HG02943 (cell line): ENCODE results near the gene CARMIL1.

Experiments
- ATAC-seq: cut with Tn5 transposase; IDR thresholded peaks from one replicate; pipeline ENCODE4 v1.9.1; 2021; ENCODE audit warnings: mild to moderate bottlenecking, low read depth, moderate library complexity; ENCODE audit not compliant: unreplicated experiment

The CARMIL1 gene

DNA sequence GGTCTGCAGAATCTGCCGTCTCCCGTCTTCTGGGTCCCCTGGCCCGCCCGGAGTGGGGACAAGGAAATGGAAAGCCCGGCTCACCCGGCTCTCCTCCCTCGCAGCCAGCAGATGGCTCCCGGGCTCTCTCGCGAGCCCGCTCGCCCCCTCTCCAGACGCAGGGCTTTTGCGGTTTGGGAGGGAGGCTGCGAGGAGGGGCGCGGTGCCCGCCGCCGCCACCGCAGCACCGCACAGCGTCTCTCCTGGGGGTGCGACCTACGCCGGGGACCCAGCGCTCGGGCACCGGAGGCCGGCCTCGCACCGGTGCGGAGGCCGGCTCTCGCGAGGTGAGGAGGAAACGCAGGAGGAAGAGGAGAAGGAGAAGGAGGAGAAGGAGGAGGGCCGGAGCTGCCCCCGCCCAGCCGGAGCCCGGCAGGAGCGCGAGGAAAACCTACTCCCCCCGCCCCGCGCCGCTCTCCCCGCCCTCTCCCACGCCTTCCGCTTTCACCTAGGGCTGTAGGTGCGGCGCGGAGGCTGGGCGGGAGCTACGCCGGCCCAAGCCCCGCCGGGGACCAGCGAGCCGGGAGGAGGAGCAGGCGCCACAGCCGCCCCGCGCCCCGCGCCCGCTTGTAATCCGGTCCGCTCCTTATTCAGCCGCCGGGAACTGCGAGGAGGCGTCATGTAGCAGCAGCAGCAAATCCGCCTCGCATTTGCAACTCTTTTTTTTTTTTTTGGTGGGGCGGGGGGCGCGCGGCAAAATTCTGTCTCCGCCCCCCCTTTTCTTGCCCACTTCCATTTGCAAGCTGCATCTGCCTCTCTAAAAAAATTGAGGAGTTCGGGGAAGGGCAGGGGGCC, at the start of gene CARMIL1:
TSS of gene CARMIL1 (plus strand) at position 461 of the 834 bp plus-strand sequence. CDS start 422 bp downstream, outside the sequence.
- ATAC-seq = peak; percentile 66

DNA sequence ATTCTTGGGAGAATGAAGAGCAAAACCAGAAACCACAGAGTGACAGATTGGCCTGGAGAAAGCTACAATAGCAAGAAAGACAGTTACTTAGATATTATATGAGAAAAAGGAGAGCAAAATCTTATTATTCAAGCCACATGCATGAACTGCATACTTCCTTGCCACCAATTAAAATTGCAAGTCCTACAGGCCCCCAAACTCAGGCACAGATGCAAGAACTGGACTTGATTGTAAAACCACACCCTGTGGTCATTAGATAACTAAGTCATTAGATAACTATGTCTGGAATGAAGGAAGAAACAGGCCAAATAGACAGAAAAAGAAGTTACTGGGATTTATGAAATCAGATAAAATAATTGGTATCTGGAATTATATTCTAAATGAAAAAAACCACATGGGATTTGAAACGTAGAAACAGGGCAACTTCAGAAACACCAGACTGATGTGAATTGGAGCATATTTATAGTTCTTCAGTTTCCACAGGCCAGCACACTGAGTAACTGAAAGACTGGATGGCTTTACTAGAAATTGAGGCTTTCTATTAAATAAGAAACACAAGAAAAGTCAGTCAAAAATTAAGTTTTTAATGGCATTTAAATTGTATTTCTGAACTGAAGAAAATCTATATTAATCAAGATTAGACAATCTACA, 49.4 kb upstream of the CARMIL1 start:
- no peak for ATAC-seq

DNA sequence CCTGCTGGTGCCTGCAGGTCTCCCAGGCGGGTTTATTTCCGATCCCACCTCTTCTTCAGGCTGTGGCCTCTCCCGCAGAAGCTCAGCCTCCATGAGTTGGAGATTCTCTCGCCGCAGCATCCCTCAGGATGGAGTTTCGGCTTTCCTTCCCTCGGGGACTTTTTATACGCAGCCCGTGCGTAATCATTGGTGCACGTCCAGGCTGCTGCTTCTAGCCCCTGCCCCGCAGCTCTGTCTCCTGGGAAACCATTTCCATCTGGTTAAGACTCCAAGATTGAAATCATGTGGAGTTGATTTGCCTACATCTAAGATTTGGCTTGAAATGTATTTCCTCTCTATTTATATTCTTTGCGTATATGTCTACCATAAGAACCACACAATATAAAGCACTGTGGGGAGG, 46.7 kb upstream of the CARMIL1 start:
- no peak for ATAC-seq

DNA sequence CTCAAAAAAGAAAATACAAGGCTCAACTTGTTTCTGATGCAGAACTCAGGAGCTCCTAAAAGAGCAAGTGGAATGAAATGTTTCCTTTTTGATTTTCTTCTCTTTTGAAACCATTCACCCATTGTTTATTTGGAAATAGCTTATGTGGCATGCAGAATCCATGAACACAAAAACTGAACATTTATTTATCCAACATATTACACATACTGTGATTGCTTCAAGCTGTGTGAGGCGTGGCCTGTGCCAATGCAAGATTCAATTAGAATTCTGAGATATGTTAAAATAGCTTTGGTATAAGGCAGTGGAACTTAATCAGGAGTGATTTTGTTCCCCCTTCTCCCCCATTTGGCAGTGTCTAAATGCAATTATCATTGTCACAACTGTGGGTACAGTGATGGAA, 45.9 kb upstream of the CARMIL1 start:
- ATAC-seq = no peak

DNA sequence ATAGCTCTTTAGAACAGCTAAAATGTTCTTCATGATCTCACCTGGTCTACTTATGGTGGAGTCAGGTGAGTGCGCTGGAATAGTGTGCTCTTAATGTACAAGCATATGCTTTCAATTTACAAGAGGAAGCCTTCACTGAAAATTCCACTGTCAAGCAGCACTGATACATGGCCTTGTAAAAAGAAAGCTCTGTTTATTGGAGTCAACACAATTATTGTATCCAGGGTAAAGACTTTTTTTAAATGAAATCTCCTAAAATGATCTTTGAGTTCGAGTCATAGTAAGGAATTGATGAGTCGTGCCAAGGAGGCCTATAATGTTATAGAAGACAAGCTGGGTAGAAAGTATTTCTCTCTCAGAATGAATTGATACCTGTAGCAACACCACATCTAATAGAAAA, 41.6 kb upstream of the CARMIL1 start:
- ATAC-seq = no peak

DNA sequence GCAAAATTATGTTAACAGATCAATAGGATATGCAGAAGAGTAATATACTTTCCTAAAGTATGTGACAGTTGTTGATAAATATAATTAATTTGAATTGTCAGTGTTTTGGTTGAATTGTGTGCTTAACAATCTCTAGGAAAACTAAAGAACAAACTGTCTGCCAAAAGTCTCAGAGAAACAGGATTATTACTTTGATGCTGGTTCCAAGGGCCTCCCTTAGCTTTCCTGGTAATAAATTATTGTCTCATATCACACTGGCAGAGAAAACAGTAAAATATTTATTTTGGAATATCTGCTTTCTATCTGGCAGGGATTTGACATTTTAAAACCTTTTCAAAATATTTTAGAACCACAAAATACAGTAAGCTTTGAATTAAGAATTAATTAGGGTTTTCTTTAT, 40.1 kb upstream of the CARMIL1 start:
- no peak for ATAC-seq

DNA sequence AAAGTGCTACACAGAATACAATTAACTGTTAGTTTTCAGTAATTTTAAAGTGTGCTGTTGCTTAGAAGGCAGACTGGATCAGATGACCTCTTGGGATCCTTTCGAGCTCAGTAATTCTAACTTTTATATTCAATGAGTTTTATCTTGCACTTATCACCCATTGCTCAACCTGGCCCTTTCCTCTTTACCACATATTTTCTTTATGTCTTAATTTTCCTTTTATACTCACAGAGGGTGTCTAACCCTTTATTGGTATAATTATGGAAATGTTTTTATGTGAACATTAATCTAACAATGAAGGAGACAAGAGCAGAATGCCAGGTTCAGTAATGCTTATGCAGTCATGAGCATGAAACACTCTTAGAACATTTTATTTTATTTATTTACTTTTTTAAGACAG, 39.7 kb upstream of the CARMIL1 start:
- no peak for ATAC-seq

DNA sequence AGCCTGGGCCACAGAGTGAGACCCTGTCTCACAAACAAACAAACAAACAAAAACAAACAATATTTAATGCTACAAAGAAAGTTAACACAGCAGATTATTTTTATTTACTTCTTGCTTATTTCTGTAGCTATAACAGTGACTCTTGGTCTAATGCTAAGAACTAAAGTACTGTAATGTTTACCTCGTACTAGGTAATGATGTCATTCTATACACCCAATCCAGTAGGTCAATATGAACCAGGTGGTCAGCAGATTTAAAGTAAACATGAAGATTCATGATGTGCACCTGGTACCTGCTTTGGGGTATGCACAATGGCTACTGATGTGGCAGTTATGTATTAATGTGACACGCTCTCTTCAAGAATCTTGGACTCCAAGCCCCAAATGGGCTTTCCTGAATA, 36.6 kb upstream of the CARMIL1 start:
- no peak for ATAC-seq

DNA sequence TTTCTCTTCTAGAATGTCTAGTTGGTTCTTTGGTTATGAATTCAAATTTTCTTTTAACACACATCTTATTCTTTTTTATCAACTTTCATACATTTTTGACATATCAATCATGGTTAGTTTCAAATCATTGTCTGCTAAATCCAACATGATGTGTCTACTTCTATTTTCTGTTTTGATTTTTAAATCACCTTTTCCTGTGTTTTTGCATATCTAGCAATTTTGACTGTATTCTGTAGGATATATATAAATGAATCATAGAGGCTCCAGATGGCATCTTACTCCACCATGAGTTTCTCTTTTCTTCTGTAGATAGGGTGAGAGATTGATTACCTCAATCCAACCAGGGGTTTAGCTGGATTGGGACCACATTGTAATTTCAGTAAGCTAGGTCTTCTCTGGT, 34.3 kb upstream of the CARMIL1 start:
- ATAC-seq = no peak

DNA sequence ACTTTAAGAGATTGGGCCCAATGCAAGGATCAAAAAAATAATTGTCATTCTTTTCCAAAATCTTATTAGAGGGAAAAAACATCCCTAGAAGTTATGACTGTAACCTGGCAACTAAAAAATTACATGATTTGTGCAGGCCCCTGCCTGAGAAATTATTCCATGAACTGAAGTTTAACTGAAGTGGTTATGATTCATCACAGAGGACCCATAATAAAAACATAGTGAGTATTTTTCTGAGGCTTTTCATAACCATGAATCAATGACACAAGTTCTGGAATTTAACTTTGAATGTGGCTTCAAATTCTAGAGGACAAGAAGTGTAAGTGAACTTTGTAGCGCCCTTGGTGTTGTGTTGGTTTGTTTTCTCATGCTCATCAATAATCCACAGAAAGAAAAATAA, 31.1 kb upstream of the CARMIL1 start:
- no peak for ATAC-seq

DNA sequence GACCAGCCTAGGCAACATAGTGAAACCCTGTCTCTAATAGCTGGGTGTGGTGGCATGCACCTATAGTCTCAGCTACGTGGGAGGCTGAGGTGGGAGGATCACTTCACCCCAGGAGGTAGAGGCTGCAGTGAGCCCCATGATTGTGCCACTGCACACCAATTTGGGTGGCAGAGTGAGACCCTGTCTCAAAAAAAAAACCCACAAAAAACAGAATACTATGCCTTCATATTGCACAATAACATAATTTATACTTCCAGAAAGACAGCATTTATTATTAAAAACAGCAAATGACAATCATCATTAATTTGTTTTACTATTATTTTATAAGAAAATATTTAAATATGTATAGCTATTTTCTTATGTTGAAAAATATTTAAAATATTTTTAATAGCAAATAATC, 30.0 kb upstream of the CARMIL1 start:
- ATAC-seq = no peak

DNA sequence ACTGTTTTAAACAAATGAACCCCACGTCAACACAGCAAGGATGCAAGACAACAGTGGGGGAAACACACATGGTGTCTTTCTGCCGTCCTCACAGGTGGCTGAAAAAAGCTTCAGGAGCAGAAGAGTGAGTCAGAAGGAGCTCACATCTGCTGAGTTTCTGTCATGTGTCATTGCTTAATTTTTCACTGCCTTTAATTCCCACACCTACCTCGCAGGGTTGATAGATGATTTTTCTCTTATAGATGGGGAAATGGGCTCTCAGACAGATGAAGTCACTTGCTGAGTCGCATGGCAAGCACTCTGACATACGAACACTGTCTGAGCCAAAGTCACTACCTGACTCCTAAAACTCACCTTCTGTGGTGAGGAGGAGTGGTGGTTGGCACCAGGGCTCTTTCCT, 28.3 kb upstream of the CARMIL1 start:
- no peak for ATAC-seq

DNA sequence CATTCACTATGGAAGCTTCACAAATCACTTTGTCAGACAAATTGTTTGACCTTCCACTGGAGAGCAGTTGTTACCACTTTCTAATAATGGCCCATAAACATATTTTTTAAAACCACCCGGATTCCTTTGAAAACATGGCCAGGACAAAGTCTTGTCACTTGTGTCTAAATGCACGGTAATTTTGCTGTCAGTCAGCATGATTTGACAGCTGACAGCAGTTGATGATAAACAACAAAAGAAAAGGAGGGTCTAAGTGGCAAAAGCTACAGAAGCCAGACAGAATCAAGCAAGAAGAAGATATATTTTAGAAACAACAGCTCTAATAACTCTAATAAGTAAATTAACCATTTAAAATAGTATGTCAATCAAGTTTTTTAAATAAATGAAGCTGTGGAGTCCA, 27.7 kb upstream of the CARMIL1 start:
- ATAC-seq = no peak

DNA sequence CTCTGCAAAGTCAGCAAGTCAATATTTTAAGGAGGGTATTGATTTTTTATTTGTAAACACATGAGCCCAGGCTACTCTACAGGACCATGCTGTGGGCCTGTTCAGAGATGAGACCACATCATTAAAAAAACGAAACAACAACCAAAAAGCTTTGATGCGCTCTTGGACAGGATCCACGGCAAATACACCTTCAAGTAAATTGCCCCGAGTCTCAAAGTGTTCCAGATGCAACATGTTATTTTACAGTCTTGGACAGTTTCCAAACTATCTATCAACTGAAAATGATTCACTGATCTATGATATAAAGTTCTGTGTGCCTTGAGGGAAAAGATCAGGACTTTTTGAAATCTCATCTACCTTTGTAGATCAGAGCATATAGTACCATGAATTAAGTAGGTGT, 25.8 kb upstream of the CARMIL1 start:
- ATAC-seq = no peak

DNA sequence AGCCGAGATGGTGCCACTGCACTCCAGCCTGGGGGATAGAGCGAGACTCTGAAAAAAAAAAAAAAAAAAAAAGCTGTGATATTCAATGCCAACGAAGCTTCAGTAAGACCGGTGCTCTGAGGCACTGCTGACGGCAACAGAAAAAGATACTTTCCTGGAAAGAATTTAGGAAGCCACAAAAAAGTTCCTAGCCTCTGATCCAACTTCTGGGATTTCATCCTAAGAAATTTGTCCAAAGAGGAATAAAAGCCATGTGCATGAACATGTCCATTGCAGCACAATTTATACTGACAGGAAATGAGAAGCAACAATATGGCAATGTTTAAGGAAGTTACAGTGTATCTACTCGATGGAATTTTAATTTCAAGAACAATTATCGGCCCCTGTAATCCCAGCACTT, 24.5 kb upstream of the CARMIL1 start:
- no peak for ATAC-seq

DNA sequence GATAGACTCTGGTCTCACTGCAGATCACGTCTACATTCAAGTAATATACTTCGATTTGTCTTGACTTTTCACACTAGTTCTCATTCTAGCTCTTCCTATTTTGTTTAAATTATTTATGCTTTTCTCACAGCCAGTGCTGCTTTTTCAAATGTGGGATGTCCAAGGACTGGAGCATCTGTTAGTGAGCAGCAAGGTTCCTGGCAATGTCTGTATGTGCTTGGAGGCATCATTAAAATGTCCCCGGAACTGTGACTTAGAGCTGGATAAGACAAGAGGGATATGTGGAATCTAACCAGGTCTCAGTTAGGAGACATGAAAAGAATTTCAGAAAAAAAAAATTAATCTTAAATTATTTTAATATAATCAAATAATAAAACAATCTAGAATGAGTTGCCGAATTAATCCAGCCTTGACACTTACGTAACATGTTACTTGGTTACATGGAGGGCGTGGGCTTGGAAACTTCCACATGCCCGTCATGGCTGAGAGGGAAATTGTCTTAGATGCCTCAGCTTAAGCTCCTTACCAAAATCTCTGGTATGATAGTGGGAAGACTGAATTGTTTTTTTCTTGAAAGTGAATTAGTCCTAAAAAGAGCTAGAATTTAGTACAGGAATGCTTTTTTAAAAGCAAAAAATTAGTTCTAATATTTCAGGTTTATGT, 21.4 kb upstream of the CARMIL1 start:
- no peak for ATAC-seq

DNA sequence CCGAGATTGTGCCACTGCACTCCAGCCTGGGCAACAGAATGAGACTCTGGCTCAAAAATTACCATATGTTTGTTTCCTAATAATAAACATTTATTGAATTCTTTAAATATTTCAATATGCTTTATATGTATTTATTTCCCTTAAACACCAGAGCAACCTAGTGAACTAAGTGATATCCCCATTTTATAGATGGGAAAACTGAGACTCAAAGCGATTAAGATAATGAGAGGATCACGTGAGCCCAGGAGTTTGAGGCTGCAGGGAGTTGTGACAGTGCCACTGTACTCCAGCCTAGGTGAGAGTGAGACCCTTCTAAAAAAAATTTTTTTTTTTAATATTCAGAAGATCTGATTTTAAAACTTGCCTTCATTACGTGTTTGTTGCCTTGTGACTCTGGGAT, 19.4 kb upstream of the CARMIL1 start:
- no peak for ATAC-seq

DNA sequence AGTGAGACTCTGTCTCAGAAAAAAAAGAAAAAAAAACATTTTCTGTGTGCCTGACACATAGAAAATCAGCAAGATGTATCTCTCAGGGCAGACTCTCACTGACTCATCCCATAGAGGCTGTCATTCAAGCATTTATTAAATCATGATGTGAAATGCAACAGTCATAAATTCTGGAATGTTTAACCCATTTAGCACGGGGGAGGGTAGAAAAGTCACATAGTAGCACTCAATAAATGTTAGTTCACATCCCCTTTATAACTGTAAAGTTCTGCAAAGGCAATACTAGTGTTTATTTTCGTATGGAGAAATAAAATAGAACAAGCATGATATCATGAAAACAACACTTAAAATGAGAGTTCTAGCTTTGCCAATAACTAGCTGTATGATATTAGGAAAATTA, 15.5 kb upstream of the CARMIL1 start:
- no peak for ATAC-seq

DNA sequence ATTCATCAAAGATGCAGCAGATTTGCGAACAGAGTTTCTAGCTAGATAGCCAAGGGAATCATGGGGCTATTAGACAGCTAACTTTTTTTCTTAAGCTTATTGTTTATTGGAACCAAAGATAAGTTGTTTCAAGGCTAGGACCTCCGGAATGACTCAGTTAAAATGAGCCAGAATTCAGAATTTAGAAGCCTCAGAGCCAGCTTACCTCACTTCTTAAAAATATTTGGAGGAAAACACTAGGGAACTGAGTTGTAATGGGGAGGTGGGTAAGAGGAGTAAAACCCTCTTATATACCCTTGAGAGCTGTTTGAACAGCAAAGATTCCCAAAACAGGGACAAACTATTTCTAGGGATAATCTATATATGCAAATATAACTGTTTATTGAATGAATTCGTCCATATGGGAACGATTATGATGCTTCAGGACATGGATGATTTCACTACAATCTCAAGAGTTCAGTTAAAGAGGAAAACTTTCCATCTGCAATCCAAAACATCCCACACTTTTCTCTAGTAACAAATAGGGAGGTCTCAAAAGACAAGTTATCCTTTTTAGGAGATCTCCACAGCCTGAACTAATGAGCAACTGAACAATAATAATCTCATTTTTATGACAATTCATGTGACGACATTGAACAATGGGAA, 12.6 kb upstream of the CARMIL1 start:
- no peak for ATAC-seq

DNA sequence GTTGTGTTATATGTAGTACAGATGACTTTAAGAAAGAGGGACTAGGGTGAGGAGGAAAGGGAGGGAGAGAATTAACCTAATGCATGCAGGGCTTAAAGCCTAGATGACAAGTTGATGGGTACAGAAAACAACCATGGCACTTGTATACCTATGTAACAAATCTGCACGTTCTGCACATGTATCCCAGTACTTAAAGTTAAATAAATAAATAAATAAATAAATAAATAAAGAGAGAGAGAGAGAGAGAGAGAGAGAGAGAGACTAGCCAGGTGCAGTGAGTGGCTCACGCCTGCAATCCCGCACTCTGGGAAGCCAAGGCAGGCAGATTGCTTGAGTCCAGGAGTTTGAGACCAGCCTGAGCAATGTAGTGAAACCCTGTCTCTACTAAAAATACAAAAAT, 11.5 kb upstream of the CARMIL1 start:
- no peak for ATAC-seq

DNA sequence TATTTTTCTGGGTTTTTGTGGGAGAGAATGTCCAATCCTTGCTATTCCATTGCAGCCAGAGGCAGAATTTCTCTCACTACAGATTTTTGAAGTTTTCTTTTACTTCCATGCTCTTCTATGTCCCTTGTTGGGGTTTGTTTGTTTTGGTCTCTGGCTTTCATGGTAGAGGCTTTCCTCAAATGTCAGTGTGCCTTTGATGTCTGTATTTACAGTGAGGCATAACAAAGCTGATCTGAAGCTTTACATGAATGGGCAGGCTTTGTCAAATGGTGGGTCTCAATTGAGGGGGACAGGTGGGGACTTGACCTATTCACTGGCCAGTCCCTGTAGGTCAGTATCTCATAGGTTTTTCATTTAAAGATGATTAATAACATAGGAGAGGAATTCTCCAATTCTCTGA, 8.6 kb upstream of the CARMIL1 start:
- ATAC-seq = no peak
